Smooth muscle cell (in vitro differentiated cells): Measurements from ENCODE around the gene HTR1D. TPM values are rescaled to one million over a fixed set of nuclear protein-coding genes. Genes with fewer than 3 reads are reported as not detected.

Experiments used
- DNase-seq: peaks from one replicate; lab custom pipeline; 2025; ENCODE audit not compliant: unreplicated experiment; lab: John Stamatoyannopoulos, UW
- H2AFZ ChIP-seq: fragments of 200-600 bp; sonication (generic); 2 replicates; pipeline ENCODE4 v1.6.0; 2016; ENCODE audit warnings: antibody characterized with exemption, low read depth, mild to moderate bottlenecking
- H3F3A ChIP-seq: fragments of 200-600 bp; sonication (generic); 2 replicates; pipeline ENCODE4 v1.6.0; 2017; ENCODE audit warnings: antibody characterized with exemption, low read depth
- H3K27ac ChIP-seq: fragments of 200-600 bp; sonication (generic); 2 replicates; pipeline ENCODE4 v1.5.1; 2016; ENCODE audit warnings: low read depth, mild to moderate bottlenecking
- H3K27me3 ChIP-seq: fragments of 200-600 bp; sonication (generic); 2 replicates; pipeline ENCODE4 v1.6.1; 2016; ENCODE audit warnings: low read depth, mild to moderate bottlenecking
- H3K36me3 ChIP-seq: fragments of 200-600 bp; sonication (generic); 2 replicates; pipeline ENCODE4 v1.5.1; 2016; ENCODE audit warnings: low read depth
- H3K4me1 ChIP-seq: fragments of 200-600 bp; sonication (generic); 2 replicates; pipeline ENCODE4 v1.5.1; 2016; ENCODE audit warnings: low read depth
- H3K4me2 ChIP-seq: fragments of 200-600 bp; sonication (generic); 2 replicates; pipeline ENCODE4 v1.6.0; 2016; ENCODE audit warnings: mild to moderate bottlenecking
- H3K4me3 ChIP-seq: fragments of 200-600 bp; sonication (generic); 2 replicates; pipeline ENCODE4 v1.5.1; 2016; ENCODE audit warnings: mild to moderate bottlenecking
- H3K79me2 ChIP-seq: fragments of 200-600 bp; sonication (generic); 2 replicates; pipeline ENCODE4 v1.6.0; 2016; ENCODE audit warnings: low read depth, mild to moderate bottlenecking
- H3K9ac ChIP-seq: fragments of 200-600 bp; sonication (generic); 2 replicates; pipeline ENCODE4 v1.6.0; 2016; ENCODE audit warnings: low read depth
- H3K9me3 ChIP-seq: fragments of 200-600 bp; sonication (generic); replicated peaks from 2 replicates; pipeline ENCODE4 v1.5.1; 2016; ENCODE audit warnings: low read depth
- H4K20me1 ChIP-seq: fragments of 200-600 bp; sonication (generic); 2 replicates; pipeline ENCODE4 v1.6.0; 2016; ENCODE audit warnings: low read depth
- WGBS: methylation state at CpG from one replicate; pipeline ENCODE4 v1.1.7; 2016; ENCODE audit warnings: low lambda C conversion rate; 5-methylcytosine and 5-hydroxymethylcytosine counted together
- polyA plus RNA-seq: library from polyadenylated mRNA; unstranded; fragments of >200 nt; fragmentation: Nextera tagmentation; extraction: Ambion mirVana; gene quantifications from 2 replicates; pipeline ENCODE4 v1.2.1, GENCODE V29; 2016
- total RNA-seq: library from RNA; depleted of rRNA; stranded (reverse); fragments of >200 nt; gene quantifications from 2 replicates; pipeline ENCODE4 v1.2.3, GENCODE V29; 2014
- TF ChIP-seq, protein P1 (sequence below): fragments of 200-600 bp; sonication (generic); IDR thresholded peaks from 2 replicates; pipeline ENCODE4 v1.5.1; 2017; ENCODE audit warnings: borderline replicate concordance, mild to moderate bottlenecking, antibody characterized with exemption; ENCODE audit not compliant: insufficient read depth, poor library complexity, severe bottlenecking

HTR1D gene
- total and polyA plus RNA-seq, 2 experiments from 2014 or later, result 0.26 to 1.1 TPM

DNA sequence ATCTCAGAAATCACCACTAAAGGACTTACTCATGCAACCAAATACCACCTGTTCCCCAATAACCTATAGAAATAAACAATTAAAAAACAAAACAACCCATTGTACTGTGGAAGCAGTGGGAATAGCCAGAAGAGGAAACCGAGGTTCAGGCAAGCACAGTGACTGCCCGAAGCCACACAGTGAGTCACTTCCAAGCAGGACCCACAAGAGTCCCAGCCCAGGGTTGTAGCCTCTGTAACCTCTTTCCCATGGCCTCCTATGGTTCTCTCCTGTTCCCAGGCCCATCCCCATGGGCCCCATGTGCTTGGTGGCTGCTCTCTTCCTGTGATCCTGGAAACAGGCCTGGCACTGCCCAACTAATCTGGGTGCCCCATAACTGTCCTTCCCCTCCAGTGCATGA is 29.0 kb upstream of the HTR1D start:
- no peak overlapping the region for H3K4me2 ChIP-seq
- WGBS, result 76% methylated on average over 2 of the region's 2 CpGs
- H3K4me3 ChIP-seq, result no peak overlapping the region
- H3K9me3 ChIP-seq, result no peaks in the 10 kb centered on the region
- H3K27me3 ChIP-seq, result no peaks in the 10 kb centered on the region
- no peak overlapping the region for H3K9ac ChIP-seq
- no peaks in the 10 kb centered on the region for H3K36me3 ChIP-seq
- H2AFZ ChIP-seq, result no peak overlapping the region
- no peaks in the 10 kb centered on the region for H3K79me2 ChIP-seq
- DNase-seq, result no peak
- H4K20me1 ChIP-seq, result no peaks in the 10 kb centered on the region
- H3K4me1 ChIP-seq, result no peaks in the 10 kb centered on the region
- H3F3A ChIP-seq, result no peaks in the 10 kb centered on the region
- no peak overlapping the region for H3K27ac ChIP-seq
- TF ChIP-seq, protein P1, sequence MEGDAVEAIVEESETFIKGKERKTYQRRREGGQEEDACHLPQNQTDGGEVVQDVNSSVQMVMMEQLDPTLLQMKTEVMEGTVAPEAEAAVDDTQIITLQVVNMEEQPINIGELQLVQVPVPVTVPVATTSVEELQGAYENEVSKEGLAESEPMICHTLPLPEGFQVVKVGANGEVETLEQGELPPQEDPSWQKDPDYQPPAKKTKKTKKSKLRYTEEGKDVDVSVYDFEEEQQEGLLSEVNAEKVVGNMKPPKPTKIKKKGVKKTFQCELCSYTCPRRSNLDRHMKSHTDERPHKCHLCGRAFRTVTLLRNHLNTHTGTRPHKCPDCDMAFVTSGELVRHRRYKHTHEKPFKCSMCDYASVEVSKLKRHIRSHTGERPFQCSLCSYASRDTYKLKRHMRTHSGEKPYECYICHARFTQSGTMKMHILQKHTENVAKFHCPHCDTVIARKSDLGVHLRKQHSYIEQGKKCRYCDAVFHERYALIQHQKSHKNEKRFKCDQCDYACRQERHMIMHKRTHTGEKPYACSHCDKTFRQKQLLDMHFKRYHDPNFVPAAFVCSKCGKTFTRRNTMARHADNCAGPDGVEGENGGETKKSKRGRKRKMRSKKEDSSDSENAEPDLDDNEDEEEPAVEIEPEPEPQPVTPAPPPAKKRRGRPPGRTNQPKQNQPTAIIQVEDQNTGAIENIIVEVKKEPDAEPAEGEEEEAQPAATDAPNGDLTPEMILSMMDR, result no peak

GRCh38 chr1:23244256-23244761 is 27.0 kb upstream of the HTR1D start:
- no peak overlapping the region for H3K4me3 ChIP-seq
- WGBS, result 96% methylated on average over 7 of the region's 7 CpGs
- no peak for DNase-seq
- H3K4me1 ChIP-seq, result no peaks in the 10 kb centered on the region
- H2AFZ ChIP-seq, result no peak overlapping the region
- H3K27ac ChIP-seq, result no peak overlapping the region
- H3K79me2 ChIP-seq, result no peaks in the 10 kb centered on the region
- TF ChIP-seq, protein P1, result no peak
- no peaks in the 10 kb centered on the region for H3K36me3 ChIP-seq
- no peaks in the 10 kb centered on the region for H3K9me3 ChIP-seq
- no peak overlapping the region for H3K4me2 ChIP-seq
- no peaks in the 10 kb centered on the region for H3K27me3 ChIP-seq
- H3F3A ChIP-seq, result no peaks in the 10 kb centered on the region
- no peaks in the 10 kb centered on the region for H4K20me1 ChIP-seq
- H3K9ac ChIP-seq, result no peak overlapping the region

- no peak overlapping the region for H3K27ac ChIP-seq
Measured at GRCh38 chr1:23242414-23242813, 25.1 kb upstream of the HTR1D start.

More at GRCh38 chr1:23242414-23242813, 25.1 kb upstream of the HTR1D start:
- Histone ChIP-seq H3K27me3 (no peaks in the 10 kb centered on the region), H3K36me3 (no peaks in the 10 kb centered on the region), H3K9ac (no peak overlapping the region), H3K9me3 (no peaks in the 10 kb centered on the region), H3K4me3 (no peak overlapping the region), H3F3A (no peaks in the 10 kb centered on the region), H2AFZ (no peak overlapping the region), H3K4me2 (no peak overlapping the region), H3K79me2 (no peaks in the 10 kb centered on the region), H3K4me1 (no peaks in the 10 kb centered on the region), H4K20me1 (no peaks in the 10 kb centered on the region)
- 87% methylated on average over 7 of the region's 7 CpGs for WGBS
- DNase-seq, result no peak
- TF ChIP-seq, protein P1, result no peak
